Stimulated activated naive CD4-positive, alpha-beta T cell (primary cell): Measurements from ENCODE around the gene CPVL.

ENCODE experiments used
- DNase-seq, 6 experiments: peaks; one replicate each; lab custom pipeline; 2025; lab: John Stamatoyannopoulos, UW

The CPVL gene

DNA sequence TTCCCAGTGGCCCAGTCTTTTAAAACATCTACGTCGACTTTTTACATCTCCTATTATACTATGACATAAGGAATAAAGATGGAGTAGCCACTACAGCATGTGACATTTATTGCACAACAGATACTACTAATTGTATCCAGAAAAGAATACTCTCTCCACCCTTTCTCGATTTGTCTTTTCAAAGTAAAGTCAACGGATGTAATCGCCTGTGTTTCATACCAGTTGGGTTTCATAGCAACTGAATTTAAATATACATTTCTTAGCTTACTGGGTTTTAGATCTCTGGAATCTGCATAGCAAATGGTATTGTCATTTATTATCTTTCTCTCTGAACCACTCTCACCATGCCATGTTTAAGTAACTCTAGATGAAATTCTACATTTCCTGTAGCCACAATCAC, 101.8 kb downstream of the CPVL start:
- no peak for DNase-seq

DNA sequence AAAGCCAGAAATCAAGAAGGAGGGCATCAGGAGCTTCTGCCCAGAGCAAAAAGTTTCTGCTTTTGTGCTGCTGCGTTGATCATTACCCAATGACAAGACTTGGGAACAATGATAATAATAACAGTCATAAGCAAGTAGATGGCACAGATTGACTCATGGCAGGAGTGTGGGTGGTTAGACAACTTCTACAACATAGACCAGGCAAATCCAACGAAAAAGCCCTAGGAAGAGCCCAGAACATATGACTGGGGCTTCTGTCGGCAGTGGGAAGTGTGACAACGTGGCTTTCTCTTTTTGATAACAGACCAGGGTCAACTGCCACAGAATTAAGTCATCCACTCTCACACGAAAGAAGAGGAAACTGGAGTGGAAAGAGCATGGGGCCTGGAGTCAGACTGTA, 102.8 kb downstream of the CPVL start:
- no peak for DNase-seq

DNA sequence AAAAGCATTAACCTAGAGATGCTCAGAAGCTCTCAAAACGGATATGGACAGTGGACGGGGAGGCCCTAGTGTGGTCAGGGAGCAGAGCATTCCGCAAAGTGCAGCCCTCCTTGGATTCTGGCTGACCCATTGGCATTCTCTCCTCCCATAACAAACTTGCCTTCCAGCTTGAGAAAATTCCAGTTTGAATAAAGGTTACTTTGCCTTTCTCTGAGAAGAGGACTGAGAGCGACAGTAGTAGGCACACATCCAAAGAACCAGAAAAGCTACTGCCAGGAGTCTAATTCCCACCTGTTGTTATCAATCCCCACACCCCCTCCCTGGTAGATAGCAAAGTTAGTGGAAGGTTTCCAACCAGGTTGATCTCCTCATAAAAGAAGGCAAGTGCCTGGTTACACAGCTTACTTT, 103.5 kb downstream of the CPVL start:
- DNase-seq, result no peak

DNA sequence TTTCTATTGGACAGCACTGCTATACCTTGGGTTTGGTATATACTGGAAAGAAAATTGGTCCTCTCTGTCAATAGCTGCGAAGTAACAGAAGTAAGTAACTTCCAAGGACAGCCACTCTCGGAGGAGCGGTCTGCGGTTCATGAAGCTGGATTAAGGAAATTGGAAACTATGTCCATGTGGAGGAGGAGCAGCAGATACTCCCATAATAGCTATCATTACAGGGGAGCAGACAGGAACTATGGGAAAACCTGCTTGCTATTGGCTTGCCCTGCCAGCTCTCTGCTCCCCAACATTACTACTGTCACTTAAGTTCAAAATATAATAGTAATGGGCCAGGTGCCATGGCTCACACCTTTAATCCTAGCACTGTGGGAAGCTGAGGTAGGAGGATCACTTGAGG, 104.3 kb downstream of the CPVL start:
- DNase-seq, result no peak

DNA sequence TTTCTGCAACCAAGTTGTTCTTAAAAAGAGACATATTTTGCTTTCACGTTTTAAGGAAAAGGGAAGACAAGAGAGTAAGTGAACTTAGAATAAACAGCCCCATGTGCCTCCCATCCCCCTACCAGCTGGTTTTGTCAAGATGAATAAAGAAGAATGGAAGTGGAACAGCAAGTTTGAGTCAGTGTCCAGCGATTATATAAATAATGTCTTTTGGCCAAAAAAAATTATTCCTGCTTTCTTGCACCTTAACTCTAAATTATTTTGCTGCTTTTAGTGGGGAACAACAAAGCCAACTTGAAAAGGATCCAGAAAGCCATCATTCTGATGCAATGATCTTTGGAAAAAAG, 105.8 kb downstream of the CPVL start:
- DNase-seq, result no peak

DNA sequence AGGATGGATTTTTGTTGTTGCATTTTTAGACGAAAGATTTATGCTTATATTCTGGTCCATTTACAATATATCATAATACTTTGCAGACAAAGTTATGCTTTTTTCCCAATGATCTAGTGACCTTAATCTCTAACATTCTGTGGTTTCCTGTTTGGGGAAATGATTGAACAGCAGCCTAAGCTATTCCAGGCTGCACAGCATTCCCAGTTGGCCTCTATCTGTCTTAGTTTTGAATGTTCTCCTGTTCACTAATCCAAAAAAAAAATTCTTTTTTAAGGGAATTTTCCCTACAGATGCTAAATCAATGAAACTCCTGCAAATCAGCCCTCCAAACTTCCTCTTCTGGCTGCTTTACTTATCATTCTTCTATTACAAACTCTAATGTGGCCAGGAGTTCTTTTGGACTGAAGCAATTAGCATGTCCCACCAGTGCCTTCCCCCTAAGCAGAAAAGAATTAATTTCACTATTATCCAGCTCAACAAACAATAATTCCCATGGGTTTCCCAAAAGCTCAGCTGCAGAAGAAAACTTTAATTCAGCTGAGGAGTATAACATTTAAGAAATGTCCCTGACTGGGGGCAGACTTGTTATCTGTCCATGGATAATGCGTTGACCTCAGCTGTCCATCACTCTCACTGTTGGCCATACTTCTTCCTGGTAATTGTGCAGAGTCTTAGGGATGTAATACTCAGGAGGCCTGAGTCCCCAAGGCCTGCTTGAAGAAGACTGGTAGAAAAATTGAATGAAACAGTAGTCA, 106.3 kb downstream of the CPVL start:
- DNase-seq, result no peak

DNA sequence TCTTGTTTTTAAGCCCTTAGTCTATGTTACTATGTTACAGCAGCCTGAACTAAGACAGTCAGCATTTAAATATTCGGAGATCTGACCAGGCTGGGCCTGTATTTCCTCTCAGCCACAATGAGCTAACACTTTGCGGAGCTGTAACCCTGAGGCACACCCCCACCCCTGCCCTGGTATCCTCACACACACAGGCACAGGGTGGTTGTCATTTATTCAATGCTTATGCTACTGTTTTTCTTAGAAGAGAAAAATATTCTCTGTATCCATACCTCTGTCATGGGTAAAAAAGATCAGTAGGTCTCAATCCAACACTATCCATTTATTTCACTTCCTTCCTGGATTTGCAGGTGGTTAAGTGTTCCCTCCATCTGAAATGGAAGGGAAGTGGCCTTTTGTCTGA, 107.9 kb downstream of the CPVL start:
- no peak for DNase-seq

DNA sequence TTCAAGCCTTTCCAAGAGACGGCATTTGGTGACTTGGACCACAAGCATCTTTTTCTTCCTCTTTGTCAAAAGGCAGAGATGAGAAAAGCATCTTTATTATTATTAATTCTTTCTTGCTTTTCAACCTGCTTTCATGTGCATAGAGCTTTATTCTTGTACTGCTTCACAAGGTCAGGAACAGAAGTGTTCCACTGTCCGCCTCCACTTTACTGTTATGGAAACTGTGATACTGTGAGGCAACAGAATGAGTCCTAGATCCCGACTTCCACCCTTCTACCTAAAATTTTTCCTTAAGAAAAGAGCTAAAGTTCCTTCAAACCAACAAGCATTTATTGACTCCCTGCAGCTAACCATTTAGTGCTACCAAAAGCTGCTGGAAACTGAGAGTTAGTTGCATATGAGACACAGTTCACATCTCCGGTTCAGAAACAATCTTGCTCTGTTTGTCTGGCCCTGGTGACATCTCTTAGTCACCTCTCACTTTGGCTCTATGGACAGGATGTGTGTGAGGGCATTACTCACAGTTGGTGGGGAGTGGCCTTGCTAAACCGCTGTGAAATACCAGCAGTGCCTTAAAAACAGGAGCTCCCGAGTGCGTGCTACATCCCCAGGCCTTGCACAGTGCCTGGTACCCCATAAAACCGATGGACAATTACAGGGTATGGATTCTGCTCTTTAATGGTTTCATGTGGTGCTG, 111.1 kb downstream of the CPVL start:
- no peak for DNase-seq

DNA sequence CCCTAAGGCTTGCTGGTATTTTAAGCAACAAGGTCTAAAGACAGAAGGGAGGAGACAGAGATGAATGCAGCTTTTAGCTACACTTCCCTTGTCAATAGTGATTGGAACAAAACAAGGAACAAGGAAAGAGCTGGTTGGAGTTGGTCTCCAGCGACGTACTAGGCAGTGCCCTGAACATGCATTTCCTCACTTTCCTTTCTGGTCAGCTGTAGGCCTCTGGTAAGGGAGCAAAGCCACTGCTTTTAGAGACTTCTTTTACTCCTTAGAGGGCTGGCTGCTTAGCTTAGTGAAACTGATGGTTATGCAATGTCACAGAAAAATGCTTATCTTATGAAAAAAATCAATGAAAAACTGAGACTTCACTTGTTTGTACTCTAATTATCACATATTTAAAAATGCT, 112.8 kb downstream of the CPVL start:
- DNase-seq, result no peak

DNA sequence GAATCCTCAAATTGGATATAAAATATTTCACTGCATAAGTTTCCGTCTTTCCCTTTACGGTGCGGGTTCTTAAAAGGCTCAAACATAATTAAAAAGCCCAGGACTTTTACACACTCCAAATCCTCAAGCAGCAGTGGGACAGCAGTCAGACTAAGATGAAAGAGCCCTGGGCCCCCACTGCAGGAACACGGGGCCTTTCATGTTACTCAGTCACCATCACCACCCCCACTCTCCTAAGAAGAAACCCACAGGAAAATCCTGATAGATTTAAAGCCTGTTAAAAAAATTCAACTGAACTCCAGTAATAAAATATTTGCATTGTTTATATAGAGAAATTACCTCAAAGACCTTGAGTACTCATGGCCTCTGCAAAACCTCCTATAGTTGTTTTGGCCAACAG, 114.2 kb downstream of the CPVL start:
- DNase-seq, result no peak

DNA sequence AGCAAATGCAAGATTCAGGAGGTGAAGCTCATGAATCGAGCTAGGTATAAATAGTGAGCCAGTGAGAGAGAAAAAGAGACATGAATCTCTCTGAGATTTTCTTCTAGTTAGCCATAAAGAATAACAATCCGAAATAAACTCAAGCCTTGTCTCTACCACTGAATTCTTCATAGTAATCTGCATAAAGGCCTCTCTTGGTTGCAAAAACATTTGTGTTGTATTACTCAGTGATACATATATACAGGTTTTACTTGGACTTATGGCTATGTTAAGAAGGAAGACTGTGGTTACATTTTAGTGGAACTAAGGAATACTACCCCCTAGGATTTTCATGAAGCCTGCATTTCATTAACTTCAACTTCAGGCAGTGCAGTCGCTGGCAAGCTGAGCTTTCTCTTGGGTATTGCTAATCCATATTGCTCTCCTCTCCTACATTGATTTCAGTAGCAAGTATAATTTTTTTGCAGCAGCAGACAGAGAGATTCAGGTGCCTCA, 115.5 kb downstream of the CPVL start:
- no peak for DNase-seq

DNA sequence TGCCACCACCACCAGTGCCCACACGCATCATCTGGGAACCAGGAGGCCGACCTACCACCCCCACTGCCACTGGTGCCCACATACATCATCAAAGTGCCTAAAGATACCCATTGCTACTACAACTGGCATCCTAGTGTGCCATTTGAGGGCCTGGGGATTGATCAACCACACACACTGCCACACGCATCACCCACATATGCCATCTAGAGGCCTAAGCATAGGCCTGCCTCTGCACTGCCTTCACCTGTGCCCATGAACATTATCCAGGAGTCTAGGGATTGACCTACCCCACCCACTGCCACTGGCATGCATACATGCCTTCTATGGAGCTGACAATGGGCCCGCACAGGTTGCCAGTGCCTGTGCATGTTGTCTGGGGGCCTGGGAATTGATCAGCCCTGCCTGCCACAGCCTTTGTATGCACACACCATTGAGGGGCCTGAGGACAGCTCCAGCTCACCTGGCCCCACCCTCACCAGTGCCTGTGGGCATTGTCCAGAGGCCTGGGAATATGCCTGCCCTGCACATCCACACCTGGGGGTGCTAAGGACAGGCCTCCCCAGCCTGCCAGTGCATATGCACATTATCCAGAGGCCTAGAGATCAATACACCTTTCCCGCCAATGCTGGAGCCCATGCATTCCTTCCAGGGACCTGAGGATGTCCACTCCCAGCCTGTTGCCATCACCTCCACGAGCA, 123.9 kb downstream of the CPVL start:
- no peak for DNase-seq

DNA sequence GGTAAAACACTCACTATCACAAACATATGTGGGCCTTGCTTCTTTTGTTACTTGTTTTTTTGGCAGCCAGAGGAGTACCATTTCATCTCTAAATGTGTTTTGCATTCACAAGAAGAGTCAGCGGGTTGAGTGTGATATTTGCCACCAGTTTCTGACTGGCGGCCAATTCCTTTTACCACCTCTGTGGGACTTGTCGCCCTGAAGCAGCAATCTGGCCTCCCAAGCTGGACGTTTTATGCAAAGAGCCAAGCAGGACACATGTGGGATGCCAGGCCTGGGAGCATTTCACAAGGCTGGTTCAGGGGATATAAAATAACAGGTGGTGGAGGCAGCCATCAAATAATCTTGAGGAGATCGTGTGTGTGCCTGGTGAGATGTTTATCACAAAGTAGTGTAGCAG, 126.4 kb downstream of the CPVL start:
- DNase-seq, result no peak

DNA sequence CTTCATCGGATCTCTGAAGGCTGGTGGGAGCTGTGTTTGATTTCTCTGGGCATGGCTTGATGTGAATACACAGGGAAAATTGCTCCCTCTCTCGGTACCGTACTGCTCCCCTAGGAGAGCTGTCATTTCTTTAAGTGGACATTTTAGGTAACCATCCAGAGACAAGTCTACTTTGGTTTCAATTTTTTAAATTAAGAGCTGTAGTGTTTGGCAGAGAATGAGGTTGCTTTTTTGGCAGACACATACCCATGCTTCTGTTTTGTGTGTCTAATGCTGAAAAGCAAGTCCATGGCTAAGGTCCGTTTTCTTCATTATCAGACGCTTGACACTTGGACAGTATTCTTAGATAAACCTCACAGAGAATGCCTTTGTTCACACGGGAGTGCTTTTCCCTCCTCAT, 127.0 kb downstream of the CPVL start:
- no peak for DNase-seq

DNA sequence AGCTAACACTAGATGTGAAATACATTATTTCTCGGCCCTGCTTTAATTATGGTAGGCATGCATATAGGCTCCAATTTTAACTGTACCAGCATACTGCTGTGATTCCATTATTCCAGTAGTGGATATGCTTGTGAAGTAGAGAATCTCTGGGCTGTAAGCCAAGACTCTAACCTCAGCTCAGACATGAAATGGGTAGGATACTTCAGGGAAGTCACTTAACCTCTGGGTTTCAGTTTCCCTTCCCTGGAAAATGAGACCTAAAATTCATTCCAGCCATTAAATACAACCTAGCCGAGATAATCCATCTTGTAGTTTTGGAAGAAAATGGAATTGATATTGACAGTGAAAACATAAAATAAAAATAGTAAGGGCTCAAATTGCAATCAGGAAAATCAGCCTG, 128.6 kb downstream of the CPVL start:
- no peak for DNase-seq

DNA sequence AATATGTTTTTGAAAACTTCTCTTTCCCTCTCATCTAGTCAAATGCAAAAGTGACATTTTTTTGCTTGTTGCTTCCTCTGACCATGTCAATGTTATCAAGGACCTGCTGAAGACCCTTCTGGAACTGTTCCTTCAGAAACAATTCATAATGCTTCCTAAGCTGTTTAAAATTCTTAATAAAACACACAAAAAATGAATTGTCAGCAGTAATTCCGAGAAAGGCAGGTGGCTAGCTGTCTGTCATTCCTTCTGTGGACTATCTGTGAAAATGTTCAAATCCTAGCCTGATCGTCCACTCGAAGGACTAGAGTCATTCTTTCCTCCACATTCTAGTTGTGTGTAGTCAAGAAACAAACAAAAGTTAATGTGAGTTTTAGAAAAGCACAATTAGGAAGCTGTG, 131.6 kb downstream of the CPVL start:
- no peak for DNase-seq

DNA sequence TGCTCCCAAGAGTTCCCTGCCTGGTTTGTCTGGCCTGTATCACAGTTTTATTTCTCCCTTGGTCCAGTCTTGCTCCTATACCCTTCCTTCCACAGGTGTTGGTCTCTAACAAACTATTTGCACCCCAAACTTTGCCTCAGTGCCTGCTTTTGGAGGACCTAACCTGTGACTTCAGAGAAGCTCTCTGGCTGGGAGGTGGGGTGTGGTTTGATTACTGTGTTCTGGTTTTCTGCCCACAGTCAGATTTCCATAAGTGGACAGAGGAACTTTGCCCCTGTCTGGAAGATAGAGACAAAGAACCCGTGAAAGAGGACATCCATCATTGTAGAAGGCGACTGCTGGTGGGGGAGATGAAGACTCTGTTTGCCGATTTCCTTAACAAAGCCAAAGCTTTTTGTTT, 132.4 kb downstream of the CPVL start:
- no peak for DNase-seq

DNA sequence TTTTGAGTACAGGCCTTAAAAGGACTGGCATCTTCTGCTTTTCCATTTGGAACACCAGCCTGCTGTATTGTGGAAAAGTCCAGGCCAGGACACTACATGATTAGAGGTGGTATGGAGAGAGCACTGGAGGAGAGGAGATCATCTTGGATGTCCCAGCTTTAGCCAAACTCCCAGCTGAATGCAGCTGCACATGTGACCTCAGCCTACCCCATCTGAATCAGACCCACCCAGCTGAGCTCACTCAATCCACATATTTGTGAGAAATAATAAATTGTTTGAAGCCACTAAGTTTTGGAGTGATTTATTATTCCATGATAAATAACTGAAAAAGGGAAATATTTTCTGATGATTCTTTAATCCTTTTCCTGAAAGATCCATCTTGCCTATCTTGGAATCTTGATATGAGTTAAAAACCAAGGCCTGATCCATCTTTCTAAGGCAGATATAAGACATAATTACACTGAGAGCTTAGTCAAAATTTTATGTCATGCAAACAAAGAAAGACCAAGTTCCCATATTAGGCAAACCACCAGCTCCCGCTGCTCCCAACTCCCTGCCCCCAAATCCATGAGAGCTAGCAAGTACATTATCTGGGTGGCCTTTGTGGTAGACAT, 133.1 kb downstream of the CPVL start:
- DNase-seq, result no peak

DNA sequence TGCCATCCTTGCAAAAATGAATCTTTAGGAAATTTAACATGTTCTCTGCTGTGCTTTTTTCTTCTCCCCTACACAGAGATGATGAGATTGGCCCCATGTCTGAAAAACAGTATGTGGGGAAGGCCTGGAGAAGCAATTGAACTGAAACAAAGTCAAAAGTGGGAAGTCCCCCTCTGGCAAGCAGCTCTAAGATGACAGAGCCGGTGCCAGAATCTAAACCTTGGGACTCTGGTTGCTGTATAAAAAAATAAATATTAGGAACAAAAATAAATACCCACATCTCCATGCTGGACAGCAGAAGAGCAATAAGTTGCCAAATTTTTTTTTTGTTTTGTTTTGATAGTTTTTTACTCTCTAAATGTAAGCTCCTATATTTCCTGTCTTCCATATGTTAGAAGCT, 136.4 kb downstream of the CPVL start:
- no peak for DNase-seq

DNA sequence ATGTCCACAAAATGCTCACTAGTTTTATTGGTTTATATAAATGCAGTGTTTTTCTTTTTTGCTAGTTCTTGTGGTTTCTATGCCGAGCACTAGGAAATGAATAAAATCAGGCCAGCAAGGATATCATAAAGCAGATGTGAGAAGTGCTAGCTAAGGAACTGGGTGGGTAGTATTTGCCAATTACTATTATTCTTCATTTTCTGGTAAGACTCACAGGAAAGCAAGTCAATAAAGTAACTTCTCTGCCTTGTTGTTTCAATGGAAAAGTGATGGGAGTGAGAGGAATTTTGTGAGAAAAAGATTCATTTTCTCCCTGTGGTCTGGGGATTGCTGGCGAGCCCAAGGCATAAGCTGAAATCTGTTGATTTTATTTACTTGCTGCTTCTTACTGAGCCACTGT, 137.7 kb downstream of the CPVL start:
- DNase-seq, result no peak

DNA sequence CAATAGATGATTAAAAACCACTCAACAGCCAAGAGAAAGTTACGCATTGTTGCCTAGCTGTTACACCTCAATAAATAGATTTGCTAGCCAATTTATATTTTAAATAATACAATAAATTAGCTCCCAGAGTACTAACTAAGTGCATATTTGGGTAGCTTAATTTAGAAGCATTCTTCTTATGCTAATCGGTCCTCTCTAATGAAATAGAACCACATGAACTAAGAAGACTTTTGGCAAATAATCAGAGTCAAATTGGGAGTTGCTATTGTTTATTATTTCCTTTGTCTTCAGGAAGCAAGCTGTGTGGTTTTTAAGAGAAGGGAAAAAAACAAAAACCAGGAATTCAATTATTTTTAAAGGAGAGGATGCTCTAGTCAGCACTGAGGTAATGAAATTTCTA, 139.2 kb downstream of the CPVL start:
- DNase-seq, result no peak

DNA sequence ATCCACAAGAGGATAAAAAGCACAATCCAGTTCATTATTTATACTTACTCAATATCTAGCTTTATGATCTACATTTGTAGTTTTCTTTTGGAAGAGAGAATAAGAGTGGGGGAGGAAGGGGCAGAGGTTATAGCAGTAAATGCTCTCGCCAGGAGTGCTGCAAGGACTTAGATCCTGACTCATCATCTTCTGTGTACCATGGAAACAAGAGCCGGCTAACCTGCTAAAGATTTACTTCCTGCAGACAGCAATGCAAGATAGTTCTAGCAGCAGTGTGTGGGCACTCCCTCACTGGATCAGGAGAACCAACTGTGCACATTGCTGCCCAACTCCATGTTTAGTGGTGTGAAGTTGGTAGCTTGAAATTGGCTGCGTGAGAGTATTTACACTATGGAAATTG, 140.5 kb downstream of the CPVL start:
- no peak for DNase-seq

DNA sequence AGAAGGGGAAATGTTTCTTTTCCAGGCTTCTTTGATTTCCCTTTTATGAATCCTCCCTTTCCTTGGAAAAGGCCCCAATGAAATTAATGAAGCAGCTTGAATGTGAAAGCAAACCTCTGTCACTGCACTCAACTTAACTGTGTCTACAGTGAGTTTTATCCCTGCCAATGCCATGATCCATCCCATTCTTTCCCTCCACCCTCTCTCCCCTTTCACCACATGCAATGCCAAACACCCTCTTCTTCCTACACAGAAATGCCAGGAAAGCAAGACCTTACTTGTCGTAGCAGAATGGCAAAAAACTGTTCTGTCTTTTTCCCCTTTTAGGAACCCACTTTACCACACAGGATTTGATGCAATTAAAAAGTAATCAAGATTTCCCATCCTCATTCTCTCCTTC, 140.9 kb downstream of the CPVL start:
- no peak for DNase-seq
